A549 (cell line): ENCODE results near the gene UGT1A5. TPM values are rescaled to one million over a fixed set of nuclear protein-coding genes. Genes with fewer than 3 reads are reported as not detected.

Experiments
- ATAC-seq, 2 experiments: fragments of 200-7000 bp in 1 of 2; fragments of >200 bp in 1 of 2; cut with Nextera tagmentation in 1 of 2; cut with Tn5 transposase in 1 of 2; 3 replicates each; pipeline versions ENCODE4 v1.8.0 to v1.9.1; 2018 to 2020; ENCODE audit warnings: mild to moderate bottlenecking in 1 of 2, moderate library complexity in 1 of 2
- CTCF ChIA-PET: fragments of 300-600 bp; sonication (Branson Sonifier 250); formaldehyde crosslinking; extraction: SDS; loops from one replicate; lab custom pipeline; 2021; ENCODE audit warnings: antibody characterized with exemption, inconsistent platforms; lab: Yijun Ruan, JAX
- POLR2A ChIA-PET: fragments of 350-600 bp; formaldehyde crosslinking; extraction: SDS; loops from one replicate; lab custom pipeline; 2021; ENCODE audit warnings: antibody characterized with exemption, inconsistent platforms; lab: Yijun Ruan, JAX
- DNase-seq, 2 experiments: peaks; one replicate each; pipeline versions ENCODE4 v3.0.0 to v3.0.0-alpha.2; 2011 to 2016; ENCODE audit warnings: low read depth in 1 of 2, low spot score in 1 of 2
- FAIRE-seq: peaks from 2 replicates; lab custom pipeline; 2011; peaks lifted over from hg19 to GRCh38; lab: Jason Lieb, UNC
- H3K27ac ChIP-seq, 2 experiments: fragments of >200 bp; sonication (Bioruptor Twin); formaldehyde crosslinking; 3 replicates each; pipeline ENCODE4 v1.5.1; 2016 to 2017
- H3K4me1 ChIP-seq: fragments of >200 bp; sonication (Bioruptor Twin); formaldehyde crosslinking; 3 replicates; pipeline ENCODE4 v1.6.1; 2016
- H3K4me2 ChIP-seq: fragments of >200 bp; sonication (Bioruptor Twin); formaldehyde crosslinking; 3 replicates; pipeline ENCODE4 v1.6.1; 2016
- H3K4me3 ChIP-seq: fragments of >200 bp; sonication (Bioruptor Twin); formaldehyde crosslinking; 3 replicates; pipeline ENCODE4 v1.5.1; 2016
- H3K9me3 ChIP-seq: fragments of >200 bp; sonication (Bioruptor Twin); formaldehyde crosslinking; 3 replicates; pipeline ENCODE4 v1.6.1; 2016
- EHMT2 ChIP-seq: fragments of 200-600 bp; sonication (generic); IDR thresholded peaks from 2 replicates; pipeline ENCODE4 v1.6.1; 2016; ENCODE audit warnings: antibody characterized with exemption, low read depth, mild to moderate bottlenecking, moderate library complexity
- ELK1 ChIP-seq: fragments of 150-350 bp; IDR thresholded peaks from 2 replicates; pipeline ENCODE4 v1.6.1; 2014; ENCODE audit warnings: low read depth, mild to moderate bottlenecking, low read length
- ESRRA ChIP-seq: fragments of 150-350 bp; IDR thresholded peaks from 2 replicates; pipeline ENCODE4 v1.6.1; 2014; ENCODE audit warnings: mild to moderate bottlenecking, low read length, borderline replicate concordance
- FOSL2 ChIP-seq, 2 experiments: fragments of 450-650 bp in 1 of 2; fragments of >200 bp in 1 of 2; sonication (Bioruptor Twin) in 1 of 2; formaldehyde crosslinking; IDR thresholded peaks; 2 replicates each; pipeline versions ENCODE4 v1.5.0 to v1.6.1; 2016 to 2020; ENCODE audit warnings: mild to moderate bottlenecking in 1 of 2, moderate library complexity in 1 of 2
- GATA3 ChIP-seq: IDR thresholded peaks from 2 replicates; pipeline ENCODE4 v1.6.1; 2012; ENCODE audit warnings: borderline replicate concordance
- HDAC2 ChIP-seq: fragments of 200-600 bp; sonication (generic); IDR thresholded peaks from 2 replicates; pipeline ENCODE4 v1.6.1; 2016
- HEYL ChIP-seq: fragments of 250-450 bp; sonication (Bioruptor Pico); IDR thresholded peaks from 2 replicates; pipeline ENCODE4 v1.8.0; 2021; ENCODE audit warnings: mild to moderate bottlenecking, moderate library complexity
- HMGXB4 ChIP-seq: fragments of 250-450 bp; sonication (Bioruptor Pico); IDR thresholded peaks from 2 replicates; pipeline ENCODE4 v1.5.0; 2021; ENCODE audit warnings: mild to moderate bottlenecking, moderate library complexity, borderline replicate concordance
- HOXA7 ChIP-seq: fragments of 250-450 bp; sonication (Bioruptor Pico); IDR thresholded peaks from 2 replicates; pipeline ENCODE4 v1.5.0; 2020; ENCODE audit warnings: mild to moderate bottlenecking, moderate library complexity
- HOXB13 ChIP-seq: fragments of 250-450 bp; sonication (Bioruptor Pico); IDR thresholded peaks from 2 replicates; pipeline ENCODE4 v1.5.0; 2020; ENCODE audit warnings: low read depth, mild to moderate bottlenecking, moderate library complexity
- JUN ChIP-seq, 2 experiments: fragments of >200 bp; sonication (Bioruptor Twin); formaldehyde crosslinking; IDR thresholded peaks; 2 replicates in 1 of 2; 3 replicates in 1 of 2; pipeline ENCODE4 v1.6.1; 2016 to 2017
- KDM5A ChIP-seq: fragments of 200-600 bp; sonication (generic); IDR thresholded peaks from 2 replicates; pipeline ENCODE4 v1.6.1; 2016; ENCODE audit warnings: antibody characterized with exemption, mild to moderate bottlenecking
- MAFK ChIP-seq: fragments of 450-650 bp; IDR thresholded peaks from 2 replicates; pipeline ENCODE4 v1.6.1; 2014; ENCODE audit not compliant: partially characterized antibody
- NFE2L2 ChIP-seq: fragments of 150-350 bp; conservative IDR thresholded peaks from 2 replicates; pipeline ENCODE4 v1.6.1; 2014; ENCODE audit warnings: low read length
- NPAS2 ChIP-seq: fragments of 250-450 bp; sonication (Bioruptor Pico); IDR thresholded peaks from 2 replicates; pipeline ENCODE4 v1.8.0; 2022; ENCODE audit warnings: mild to moderate bottlenecking, moderate library complexity, borderline replicate concordance
- PHF8 ChIP-seq: fragments of 200-600 bp; sonication (generic); IDR thresholded peaks from 2 replicates; pipeline ENCODE4 v1.6.1; 2016; ENCODE audit warnings: low read depth, mild to moderate bottlenecking, antibody characterized with exemption, moderate library complexity, borderline replicate concordance
- POLR2A ChIP-seq: IDR thresholded peaks from 2 replicates; pipeline ENCODE4 v1.6.1; 2012; ENCODE audit warnings: mild to moderate bottlenecking, low read length
- POLR2AphosphoS2 ChIP-seq: conservative IDR thresholded peaks from 2 replicates; pipeline ENCODE4 v1.6.1; 2012; ENCODE audit warnings: low read length, improper control_type of control experiment, inconsistent platforms
- RAD21 ChIP-seq, 2 experiments: fragments of >200 bp in 1 of 2; sonication (Bioruptor Twin) in 1 of 2; formaldehyde crosslinking in 1 of 2; IDR thresholded peaks in 1 of 2; conservative IDR thresholded peaks in 1 of 2; 2 replicates in 1 of 2; 3 replicates in 1 of 2; pipeline ENCODE4 v1.6.1; 2012 to 2018; ENCODE audit warnings: inconsistent platforms in 1 of 2
- SREBF2 ChIP-seq: fragments of 450-650 bp; IDR thresholded peaks from 2 replicates; pipeline ENCODE4 v1.6.1; 2014; ENCODE audit warnings: mild to moderate bottlenecking, moderate library complexity
- TP53 ChIP-seq: fragments of 250-450 bp; sonication (Bioruptor Pico); IDR thresholded peaks from 2 replicates; pipeline ENCODE4 v1.5.0; 2021; ENCODE audit warnings: mild to moderate bottlenecking, moderate library complexity
- USF2 ChIP-seq: fragments of 450-650 bp; IDR thresholded peaks from 2 replicates; pipeline ENCODE4 v1.6.1; 2014; ENCODE audit warnings: antibody characterized with exemption
- ZFP36 ChIP-seq: fragments of 450-650 bp; IDR thresholded peaks from 2 replicates; pipeline ENCODE4 v1.6.1; 2014; ENCODE audit warnings: borderline replicate concordance; ENCODE audit not compliant: partially characterized antibody
- ZNF302 ChIP-seq: fragments of 250-450 bp; sonication (Bioruptor Pico); IDR thresholded peaks from 2 replicates; pipeline ENCODE4 v1.9.0; 2021; ENCODE audit warnings: inconsistent platforms, mild to moderate bottlenecking, moderate library complexity
- WGBS: methylation state at CpG from one replicate; pipeline ENCODE4 v1.1.6; 2017; ENCODE audit errors: missing lambda C conversion rate; 5-methylcytosine and 5-hydroxymethylcytosine counted together
- polyA plus RNA-seq, 4 experiments: library from polyadenylated mRNA; depleted of rRNA in 3 of 4; stranded (reverse); fragments of >200 nt; fragmentation: RNase III in 1 of 4; extraction: RNeasy Plus Mini Kit Qiagen cat#74134 plus additional on column Dnase treatment in 1 of 4; gene quantifications; 2 replicates in 3 of 4; 3 replicates in 1 of 4; pipeline ENCODE4 v1.2.3, GENCODE V29; 2011 to 2017

Gene UGT1A5
- polyA plus RNA-seq, 2 of the 4 experiments (the other 2 are of a cell fraction), result 0.05 TPM; not detected in 1

GRCh38 chr2:233690444-233690843 lies 22.3 kb upstream of the UGT1A5 start (continued):
- TF ChIP-seq PHF8 (no peak), HOXB13 (CRISPR knock-in tag) (no peak), SREBF2 (no peak), ESRRA (no peak), MAFK (no peak), POLR2AphosphoS2 (no peak), HMGXB4 (CRISPR knock-in tag) (no peak), KDM5A (no peak), TP53 (CRISPR knock-in tag) (no peak), JUN (IDR thresholded peaks at IDR 0.05) (0 out of 5 replicates have a peak, but pooled peaks of 1 of the 2 experiments have one; percentile 19), HDAC2 (no peak), RAD21 (conservative IDR thresholded peaks at IDR 0.05 in 1 of 2, IDR thresholded peaks at IDR 0.05 in 1 of 2) (no peak; a peak in 1 of 5 replicates), NFE2L2 (no peak), ZFP36 (no peak), NPAS2 (CRISPR knock-in tag) (no peak), POLR2A (no peak), HOXA7 (no peak), EHMT2 (no peak), GATA3 (peak; percentile 75; the same call in 1 of the 2 replicates), USF2 (no peak), HEYL (no peak), ELK1 (no peak), FOSL2 (IDR thresholded peaks at IDR 0.05) (no peak), FOSL2 (CRISPR knock-in tag; IDR thresholded peaks at IDR 0.05) (peak; percentile 47; the same call in 1 of the 2 replicates), ZNF302 (CRISPR knock-in tag) (no peak)

GRCh38 chr2:233691443-233692433 lies 21.0 kb upstream of the UGT1A5 start:
- peaks cover 52% of the 10 kb centered on the region for H3K4me1 ChIP-seq

More at GRCh38 chr2:233691443-233692433, 21.0 kb upstream of the UGT1A5 start:
- FAIRE-seq (no peak), DNase-seq (no peak), ATAC-seq (peak in 1 of 2 experiments; percentile 8; a peak in 1 of 6 replicates)
- CTCF ChIA-PET, result interaction anchor here (0.7 to 2.0 kb wide), 5 partner anchors 11 to 288 kb away, joined by 3 to 6 read pairs (median 4); no protein-coding TSS in a partner anchor
- no peak overlapping the region for H3K4me3 ChIP-seq
- WGBS, result 88% methylated on average over 10 of the region's 11 CpGs
- POLR2A ChIA-PET, result interaction anchor here (1.0 to 1.4 kb wide), 3 partner anchors 9 to 205 kb away, joined by 3 to 4 read pairs (median 4); partner anchors contain the start of gene USP40
- H3K27ac ChIP-seq, result peak overlapping the region; percentile 85 to 100
- H3K4me2 ChIP-seq, result no peak overlapping the region; the same call in 2 of the 3 replicates
- H3K9me3 ChIP-seq, result peaks cover 54% of the 10 kb centered on the region
- TF ChIP-seq KDM5A, result no peak
- TF ChIP-seq MAFK, result peak; percentile 15
